Karpas-422 (cell line): Measurements from ENCODE around the gene TRIM66. TPM values are rescaled to one million over a fixed set of nuclear protein-coding genes. Genes with fewer than 3 reads are reported as not detected.

ENCODE experiments used
- DNase-seq: peaks from one replicate; pipeline ENCODE4 v3.0.0-alpha.2; 2015
- H2AFZ ChIP-seq: fragments of 200-600 bp; sonication (generic); 2 replicates; pipeline ENCODE4 v1.6.1; 2014; ENCODE audit warnings: antibody characterized with exemption, low read length, mixed read lengths
- H3K27ac ChIP-seq: fragments of 200-600 bp; sonication (generic); 2 replicates; pipeline ENCODE4 v1.5.1; 2014; ENCODE audit warnings: mild to moderate bottlenecking, low read length, moderate library complexity
- H3K27me3 ChIP-seq: fragments of 200-600 bp; sonication (generic); 2 replicates; pipeline ENCODE4 v1.6.1; 2014; ENCODE audit warnings: low read length, mixed read lengths
- H3K36me3 ChIP-seq: fragments of 200-600 bp; sonication (generic); 2 replicates; pipeline ENCODE4 v1.6.1; 2014; ENCODE audit warnings: low read length, mixed read lengths; ENCODE audit not compliant: insufficient read depth
- H3K4me1 ChIP-seq: fragments of 200-600 bp; sonication (generic); 2 replicates; pipeline ENCODE4 v1.6.1; 2014; ENCODE audit warnings: mild to moderate bottlenecking, low read length, mixed read lengths
- H3K4me2 ChIP-seq: fragments of 200-600 bp; sonication (generic); 2 replicates; pipeline ENCODE4 v1.6.1; 2014; ENCODE audit warnings: low read length, low read depth, mild to moderate bottlenecking; ENCODE audit not compliant: poor library complexity, severe bottlenecking
- H3K4me3 ChIP-seq: fragments of 200-600 bp; sonication (generic); 2 replicates; pipeline ENCODE4 v1.5.1; 2014; ENCODE audit warnings: mild to moderate bottlenecking, antibody characterized with exemption, low read length, mixed read lengths
- H3K79me2 ChIP-seq: fragments of 200-600 bp; sonication (generic); 2 replicates; pipeline ENCODE4 v1.6.1; 2014; ENCODE audit warnings: mild to moderate bottlenecking, low read length, mixed read lengths
- H3K9ac ChIP-seq: fragments of 200-600 bp; sonication (generic); 2 replicates; pipeline ENCODE4 v1.6.0; 2014; ENCODE audit warnings: low read length
- H3K9me2 ChIP-seq: fragments of 200-600 bp; sonication (generic), shearing (Covaris generic); replicated peaks from 2 replicates; pipeline ENCODE4 v1.6.0; 2014; ENCODE audit warnings: mild to moderate bottlenecking, low read length, moderate library complexity; ENCODE audit not compliant: insufficient read depth
- H3K9me3 ChIP-seq: fragments of 300-700, 200-600 bp; sonication (generic); 2 replicates; pipeline ENCODE4 v1.6.1; 2014; ENCODE audit warnings: low read length, mixed read lengths
- H4K20me1 ChIP-seq: fragments of 200-600 bp; sonication (generic); 2 replicates; pipeline ENCODE4 v1.6.1; 2014; ENCODE audit warnings: mild to moderate bottlenecking, antibody characterized with exemption, low read length, low read depth; ENCODE audit not compliant: insufficient read depth
- total RNA-seq: library from RNA; depleted of rRNA; stranded (reverse); fragments of >200 nt; shearing (Covaris generic); gene quantifications from 2 replicates; pipeline ENCODE4 v1.2.3, GENCODE V29; 2014; ENCODE audit warnings: low replicate concordance

Gene TRIM66
- total RNA-seq, 1 experiment from 2014 or later: 13.3 TPM

GRCh38 chr11:8650401-8650990, 32.0 kb downstream of the TRIM66 start:
- no peaks in the 10 kb centered on the region for H4K20me1 ChIP-seq
- H3K79me2 ChIP-seq: no peaks in the 10 kb centered on the region

GRCh38 chr11:8649361-8649760, 33.1 kb downstream of the TRIM66 start:
- no peak for DNase-seq

More at GRCh38 chr11:8650401-8650990, 32.0 kb downstream of the TRIM66 start:
- 0 out of 2 replicates have a peak, but pooled peaks cover under 1% of the 10 kb centered on the region for H3K36me3 ChIP-seq
- no peak overlapping the region for H3K4me3 ChIP-seq
- H2AFZ ChIP-seq: no peak overlapping the region
- H3K27ac ChIP-seq: no peak overlapping the region
- no peak for DNase-seq
- H3K27me3 ChIP-seq: no peaks in the 10 kb centered on the region
- H3K9me2 ChIP-seq: no peaks in the 10 kb centered on the region
- no peak overlapping the region for H3K4me2 ChIP-seq
- H3K9ac ChIP-seq: no peak overlapping the region
- H3K4me1 ChIP-seq: peaks cover 6% of the 10 kb centered on the region
- H3K9me3 ChIP-seq: no peaks in the 10 kb centered on the region

GRCh38 chr11:8646873-8647272, 35.6 kb downstream of the TRIM66 start:
- 0 out of 2 replicates have a peak, but pooled peaks cover 3% of the 10 kb centered on the region for H3K36me3 ChIP-seq
- H4K20me1 ChIP-seq: no peaks in the 10 kb centered on the region
- H3K27ac ChIP-seq: no peak overlapping the region
- no peak overlapping the region for H3K4me3 ChIP-seq
- H3K4me1 ChIP-seq: peaks cover 6% of the 10 kb centered on the region
- H3K9me3 ChIP-seq: no peaks in the 10 kb centered on the region
- H3K9ac ChIP-seq: no peak overlapping the region
- H3K9me2 ChIP-seq: no peaks in the 10 kb centered on the region
- no peaks in the 10 kb centered on the region for H3K79me2 ChIP-seq
- no peak overlapping the region for H2AFZ ChIP-seq
- no peak for DNase-seq
- H3K4me2 ChIP-seq: no peak overlapping the region
- no peaks in the 10 kb centered on the region for H3K27me3 ChIP-seq

More at GRCh38 chr11:8649361-8649760, 33.1 kb downstream of the TRIM66 start:
- Histone ChIP-seq H3K4me3 (no peak overlapping the region), H3K27ac (no peak overlapping the region), H2AFZ (no peak overlapping the region), H3K27me3 (no peaks in the 10 kb centered on the region), H3K9me2 (no peaks in the 10 kb centered on the region), H3K9ac (no peak overlapping the region), H3K4me2 (no peak overlapping the region), H3K9me3 (no peaks in the 10 kb centered on the region), H3K4me1 (peaks cover 6% of the 10 kb centered on the region), H3K36me3 (0 out of 2 replicates have a peak, but pooled peaks cover 3% of the 10 kb centered on the region), H4K20me1 (no peaks in the 10 kb centered on the region), H3K79me2 (no peaks in the 10 kb centered on the region)

- Histone ChIP-seq H3K4me1 (peaks cover 1% of the 10 kb centered on the region), H3K27ac (no peak overlapping the region), H3K36me3 (0 out of 2 replicates have a peak, but pooled peaks cover 3% of the 10 kb centered on the region), H3K79me2 (no peaks in the 10 kb centered on the region), H3K4me2 (no peak overlapping the region), H2AFZ (no peak overlapping the region), H3K27me3 (no peaks in the 10 kb centered on the region), H3K4me3 (no peak overlapping the region), H3K9me2 (no peaks in the 10 kb centered on the region), H4K20me1 (no peaks in the 10 kb centered on the region), H3K9me3 (no peaks in the 10 kb centered on the region), H3K9ac (no peak overlapping the region)
- DNase-seq: no peak
Observed at GRCh38 chr11:8642196-8642841, 40.1 kb downstream of the TRIM66 start.

GRCh38 chr11:8641332-8641731, 41.1 kb downstream of the TRIM66 start:
- Histone ChIP-seq H4K20me1 (no peaks in the 10 kb centered on the region), H3K4me3 (no peak overlapping the region), H3K9ac (no peak overlapping the region), H3K4me2 (no peak overlapping the region), H3K27ac (no peak overlapping the region), H3K36me3 (0 out of 2 replicates have a peak, but pooled peaks cover 3% of the 10 kb centered on the region), H3K27me3 (no peaks in the 10 kb centered on the region), H2AFZ (no peak overlapping the region), H3K4me1 (no peaks in the 10 kb centered on the region), H3K9me2 (no peaks in the 10 kb centered on the region), H3K9me3 (no peaks in the 10 kb centered on the region), H3K79me2 (no peaks in the 10 kb centered on the region)
- DNase-seq: no peak

GRCh38 chr11:8640267-8640906, 42.1 kb downstream of the TRIM66 start:
- H3K27ac ChIP-seq: no peak overlapping the region
- 0 out of 2 replicates have a peak, but pooled peaks cover 2% of the 10 kb centered on the region for H3K36me3 ChIP-seq
- H3K79me2 ChIP-seq: no peaks in the 10 kb centered on the region
- H3K27me3 ChIP-seq: no peaks in the 10 kb centered on the region
- no peak for DNase-seq
- no peaks in the 10 kb centered on the region for H3K9me3 ChIP-seq
- H3K9ac ChIP-seq: no peak overlapping the region
- H3K4me2 ChIP-seq: no peak overlapping the region
- no peaks in the 10 kb centered on the region for H4K20me1 ChIP-seq
- no peak overlapping the region for H3K4me3 ChIP-seq
- no peaks in the 10 kb centered on the region for H3K4me1 ChIP-seq
- no peaks in the 10 kb centered on the region for H3K9me2 ChIP-seq
- no peak overlapping the region for H2AFZ ChIP-seq

GRCh38 chr11:8639655-8640054, 42.8 kb downstream of the TRIM66 start:
- Histone ChIP-seq H2AFZ (no peak overlapping the region), H3K4me1 (no peaks in the 10 kb centered on the region), H3K4me2 (no peak overlapping the region), H3K79me2 (no peaks in the 10 kb centered on the region), H3K36me3 (no peaks in the 10 kb centered on the region), H3K9me3 (no peaks in the 10 kb centered on the region), H4K20me1 (no peaks in the 10 kb centered on the region), H3K27me3 (no peaks in the 10 kb centered on the region), H3K27ac (no peak overlapping the region), H3K9ac (no peak overlapping the region), H3K4me3 (no peak overlapping the region), H3K9me2 (no peaks in the 10 kb centered on the region)
- DNase-seq: no peak

- Histone ChIP-seq H2AFZ (no peak overlapping the region), H3K9me2 (no peaks in the 10 kb centered on the region), H3K27me3 (no peaks in the 10 kb centered on the region), H3K79me2 (no peaks in the 10 kb centered on the region), H3K9me3 (no peaks in the 10 kb centered on the region), H3K4me2 (no peak overlapping the region), H3K36me3 (no peaks in the 10 kb centered on the region), H4K20me1 (no peaks in the 10 kb centered on the region), H3K4me3 (no peak overlapping the region), H3K4me1 (no peaks in the 10 kb centered on the region), H3K27ac (no peak overlapping the region), H3K9ac (no peak overlapping the region)
- no peak for DNase-seq
Observed at GRCh38 chr11:8638300-8638699, 44.2 kb downstream of the TRIM66 start.
